ENCODE data around the gene CHMP5. TPM values are rescaled to one million over a fixed set of nuclear protein-coding genes. Genes with fewer than 3 reads are reported as not detected.
A peak's percentile ranks its signal among the peaks of the same experiment; 100 is the strongest.
"Not testable (repeated sequence)": the region's sequence is repeated elsewhere in the genome, so short reads cannot be mapped to it uniquely, and the experiment has no call there.

CHMP5 gene
- total and polyA plus RNA-seq, 5 donors, result 46.7 to 56.7 (median 54.1) TPM

- H3K27ac ChIP-seq (ENCODE audit: low read length), result no peak overlapping the region
- ATAC-seq (no peak), DNase-seq (no peak)
- H3K4me3 ChIP-seq (ENCODE audit: low read length), result no peak overlapping the region
- H3K9me3 ChIP-seq (ENCODE audit: control insufficient read depth, low read length), result no peaks in the 10 kb centered on the region
- intact Hi-C loops (cut with DNase I), result no loop called here
- 84% methylated on average over 12 of the region's 12 CpGs for WGBS
- H3K27me3 ChIP-seq (ENCODE audit: control insufficient read depth, insufficient read depth), result no peaks in the 10 kb centered on the region
- H3K4me1 ChIP-seq (ENCODE audit: control insufficient read depth, insufficient read depth, low read length), result peaks cover 11% of the 10 kb centered on the region
Measured at GRCh38 chr9:33294670-33295432, 30.0 kb downstream of the CHMP5 start.

GRCh38 chr9:33295571-33295970, 30.7 kb downstream of the CHMP5 start:
- DNase-seq (no peak), ATAC-seq (no peak)
- no peaks in the 10 kb centered on the region for H3K27me3 ChIP-seq (ENCODE audit: control insufficient read depth, insufficient read depth)
- H3K4me3 ChIP-seq (ENCODE audit: low read length), result no peak overlapping the region
- no peak overlapping the region for H3K27ac ChIP-seq (ENCODE audit: low read length)
- peaks cover 11% of the 10 kb centered on the region for H3K4me1 ChIP-seq (ENCODE audit: control insufficient read depth, insufficient read depth, low read length)
- 88% methylated on average over 2 of the region's 2 CpGs for WGBS
- no peaks in the 10 kb centered on the region for H3K9me3 ChIP-seq (ENCODE audit: control insufficient read depth, low read length)
- intact Hi-C loops (cut with DNase I), result no loop called here

DNA sequence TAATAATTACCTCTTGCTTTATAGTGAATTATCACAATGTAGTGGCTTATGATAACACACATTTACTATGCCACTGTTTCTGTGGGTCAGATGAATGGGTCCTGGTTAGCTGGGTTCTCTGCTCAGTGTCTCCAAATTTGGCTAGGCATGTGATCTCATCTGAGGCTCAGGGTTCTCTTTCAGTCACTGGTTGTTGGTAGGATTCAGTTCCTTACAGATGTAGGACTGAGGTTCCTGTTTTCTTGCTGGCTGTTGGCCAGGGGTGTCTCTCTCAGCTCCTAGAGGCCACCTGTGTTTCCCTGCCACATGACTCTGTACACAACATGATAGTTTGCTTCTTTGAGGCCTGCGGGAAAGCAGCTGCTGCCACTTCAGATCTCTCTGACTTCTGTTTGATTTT, 32.6 kb downstream of the CHMP5 start:
- 66% methylated on average over 1 of the region's 1 CpG for WGBS
- H3K4me1 ChIP-seq (ENCODE audit: control insufficient read depth, insufficient read depth, low read length), result peaks cover 7% of the 10 kb centered on the region
- intact Hi-C loops (cut with DNase I), result no loop called here
- H3K27me3 ChIP-seq (ENCODE audit: control insufficient read depth, insufficient read depth), result no peaks in the 10 kb centered on the region
- no peak overlapping the region for H3K27ac ChIP-seq (ENCODE audit: low read length)
- H3K9me3 ChIP-seq (ENCODE audit: control insufficient read depth, low read length), result no peaks in the 10 kb centered on the region
- H3K4me3 ChIP-seq (ENCODE audit: low read length), result no peak overlapping the region
- peak in 1 of 3 donors; percentile 51 for DNase-seq
- ATAC-seq, result peak; percentile 17 to 24

- ATAC-seq (no peak), DNase-seq (no peak)
- Histone ChIP-seq H3K27me3 (ENCODE audit: control insufficient read depth, insufficient read depth) (no peaks in the 10 kb centered on the region), H3K4me3 (ENCODE audit: low read length) (no peak overlapping the region), H3K9me3 (ENCODE audit: control insufficient read depth, low read length) (no peaks in the 10 kb centered on the region), H3K27ac (ENCODE audit: low read length) (no peak overlapping the region), H3K4me1 (ENCODE audit: control insufficient read depth, insufficient read depth, low read length) (peaks cover 3% of the 10 kb centered on the region)
- WGBS, result 68% methylated on average over 2 of the region's 2 CpGs
- intact Hi-C loops (cut with DNase I), result no loop called here
Measured at GRCh38 chr9:33300546-33300945, 35.7 kb downstream of the CHMP5 start.

- DNase-seq, result no peak
- Histone ChIP-seq H3K9me3 (ENCODE audit: control insufficient read depth, low read length) (no peaks in the 10 kb centered on the region), H3K27me3 (ENCODE audit: control insufficient read depth, insufficient read depth) (no peaks in the 10 kb centered on the region), H3K27ac (ENCODE audit: low read length) (no peak overlapping the region), H3K4me3 (ENCODE audit: low read length) (no peak overlapping the region), H3K4me1 (ENCODE audit: control insufficient read depth, insufficient read depth, low read length) (peaks cover 2% of the 10 kb centered on the region)
- no peak for ATAC-seq
- WGBS, result 89% methylated on average over 1 of the region's 1 CpG
- intact Hi-C loops (cut with DNase I), result no loop called here
Measured at GRCh38 chr9:33304362-33304761, 39.5 kb downstream of the CHMP5 start.

DNA sequence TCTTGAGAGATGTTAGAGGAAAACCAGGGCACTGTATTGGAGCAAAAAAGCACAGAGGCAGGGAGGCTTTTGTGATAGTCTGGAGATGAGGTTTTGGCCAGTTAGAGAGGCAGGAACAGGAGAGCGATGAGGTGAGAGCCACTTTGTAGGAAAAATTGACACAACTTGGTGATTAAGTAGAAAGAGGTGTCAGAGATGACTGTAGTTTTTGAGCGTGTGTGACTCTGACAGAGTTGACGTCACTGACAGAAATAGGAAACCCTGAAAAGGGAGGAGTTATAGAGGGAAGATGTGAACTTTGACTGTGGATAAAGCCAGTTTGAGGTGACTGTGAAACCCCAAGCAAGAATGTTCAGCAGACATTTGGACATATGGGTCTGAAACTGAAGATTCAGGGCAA, 41.2 kb downstream of the CHMP5 start:
- Histone ChIP-seq H3K27ac (ENCODE audit: low read length) (no peak overlapping the region), H3K4me1 (ENCODE audit: control insufficient read depth, insufficient read depth, low read length) (peaks cover 2% of the 10 kb centered on the region), H3K4me3 (ENCODE audit: low read length) (no peak overlapping the region), H3K27me3 (ENCODE audit: control insufficient read depth, insufficient read depth) (no peaks in the 10 kb centered on the region), H3K9me3 (ENCODE audit: control insufficient read depth, low read length) (no peaks in the 10 kb centered on the region)
- intact Hi-C loops (cut with DNase I), result no loop called here
- ATAC-seq (peak in 1 of 2 donors; percentile 47), DNase-seq (no peak)
- 86% methylated on average over 3 of the region's 3 CpGs for WGBS

GRCh38 chr9:33307067-33307466, 42.2 kb downstream of the CHMP5 start:
- Histone ChIP-seq H3K4me1 (ENCODE audit: control insufficient read depth, insufficient read depth, low read length) (peaks cover 2% of the 10 kb centered on the region), H3K27me3 (ENCODE audit: control insufficient read depth, insufficient read depth) (no peaks in the 10 kb centered on the region), H3K27ac (ENCODE audit: low read length) (no peak overlapping the region), H3K4me3 (ENCODE audit: low read length) (no peak overlapping the region), H3K9me3 (ENCODE audit: control insufficient read depth, low read length) (no peaks in the 10 kb centered on the region)
- DNase-seq (no peak), ATAC-seq (no peak)
- 90% methylated on average over 1 of the region's 1 CpG for WGBS
- intact Hi-C loops (cut with DNase I), result no loop called here

DNA sequence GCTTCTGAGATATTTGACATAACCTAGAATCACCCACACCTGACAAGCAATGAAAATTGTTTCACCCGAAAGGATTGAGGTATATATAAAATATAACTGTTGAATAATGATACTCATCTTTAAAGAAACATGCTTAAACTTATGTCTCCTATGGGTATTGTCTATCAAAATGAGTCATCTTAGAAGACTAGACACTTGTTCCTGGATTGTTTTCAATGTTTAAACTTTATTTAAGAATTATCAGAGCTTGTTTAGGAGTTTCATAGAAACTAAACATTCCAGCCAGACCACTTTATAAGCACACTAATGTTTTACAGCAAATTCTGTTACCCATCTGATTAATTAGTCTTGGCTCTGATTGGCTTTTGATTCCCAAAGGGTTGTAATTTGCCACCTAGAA, 45.1 kb downstream of the CHMP5 start:
- no peak for DNase-seq

DNA sequence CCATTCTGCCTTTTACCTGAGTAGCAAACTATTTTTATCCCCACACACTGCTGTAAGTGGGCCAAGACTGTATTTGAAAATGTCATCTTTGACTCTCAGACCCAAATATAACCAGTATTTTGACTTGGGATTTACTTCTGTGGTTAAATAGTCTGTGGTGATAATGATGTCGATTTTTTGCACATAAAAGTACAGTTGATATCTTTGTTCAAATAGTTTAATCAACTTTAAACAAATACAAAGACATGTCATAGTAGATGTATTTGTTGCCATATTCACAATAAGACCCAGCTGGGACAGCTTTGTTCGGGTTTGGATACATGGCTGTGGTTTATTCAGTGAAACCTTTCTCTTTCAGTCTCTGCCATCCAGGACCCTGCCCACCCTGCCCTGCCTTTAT, 45.9 kb downstream of the CHMP5 start:
- Histone ChIP-seq H3K4me3 (ENCODE audit: low read length) (no peak overlapping the region), H3K9me3 (ENCODE audit: control insufficient read depth, low read length) (no peaks in the 10 kb centered on the region), H3K4me1 (ENCODE audit: control insufficient read depth, insufficient read depth, low read length) (peaks cover 2% of the 10 kb centered on the region), H3K27ac (ENCODE audit: low read length) (no peak overlapping the region), H3K27me3 (ENCODE audit: control insufficient read depth, insufficient read depth) (no peaks in the 10 kb centered on the region)
- no peak for ATAC-seq
- no peak for DNase-seq
- 87% methylated on average over 2 of the region's 2 CpGs for WGBS
- intact Hi-C loops (cut with DNase I), result no loop called here

More for the DNA sequence above, 45.1 kb downstream of the CHMP5 start:
- intact Hi-C loops (cut with DNase I), result no loop called here
- no peak overlapping the region for H3K27ac ChIP-seq (ENCODE audit: low read length)
- WGBS, result 92% methylated on average over 1 of the region's 1 CpG
- no peak for ATAC-seq
- peaks cover 2% of the 10 kb centered on the region for H3K4me1 ChIP-seq (ENCODE audit: control insufficient read depth, insufficient read depth, low read length)
- H3K4me3 ChIP-seq (ENCODE audit: low read length), result no peak overlapping the region
- H3K9me3 ChIP-seq (ENCODE audit: control insufficient read depth, low read length), result no peaks in the 10 kb centered on the region
- no peaks in the 10 kb centered on the region for H3K27me3 ChIP-seq (ENCODE audit: control insufficient read depth, insufficient read depth)

- H3K27me3 ChIP-seq (ENCODE audit: control insufficient read depth, insufficient read depth), result no peaks in the 10 kb centered on the region
- 88% methylated on average over 2 of the region's 2 CpGs for WGBS
- ATAC-seq (no peak), DNase-seq (no peak)
- H3K4me1 ChIP-seq (ENCODE audit: control insufficient read depth, insufficient read depth, low read length), result no peaks in the 10 kb centered on the region
- no peak overlapping the region for H3K27ac ChIP-seq (ENCODE audit: low read length)
- intact Hi-C loops (cut with DNase I), result no loop called here
- no peak overlapping the region for H3K4me3 ChIP-seq (ENCODE audit: low read length)
- H3K9me3 ChIP-seq (ENCODE audit: control insufficient read depth, low read length), result no peaks in the 10 kb centered on the region
Measured at GRCh38 chr9:33311953-33312352, 47.1 kb downstream of the CHMP5 start.

GRCh38 chr9:33315371-33315770, 50.5 kb downstream of the CHMP5 start:
- 83% methylated on average over 5 of the region's 5 CpGs for whole genome bisulfite sequencing
- DNase-seq (no peak), ATAC-seq (no peak)
- Histone ChIP-seq H3K4me1 (ENCODE audit: control insufficient read depth, insufficient read depth, low read length) (no peaks in the 10 kb centered on the region), H3K27me3 (ENCODE audit: control insufficient read depth, insufficient read depth) (no peaks in the 10 kb centered on the region), H3K27ac (ENCODE audit: low read length) (no peak overlapping the region), H3K4me3 (ENCODE audit: low read length) (no peak overlapping the region), H3K9me3 (ENCODE audit: control insufficient read depth, low read length) (no peaks in the 10 kb centered on the region)
- intact Hi-C loops (cut with DNase I), result no loop called here

- ATAC-seq; DNase-seq; H3K9me3 ChIP-seq (ENCODE audit: control insufficient read depth, low read length); H3K4me1 ChIP-seq (ENCODE audit: control insufficient read depth, insufficient read depth, low read length); H3K27me3 ChIP-seq (ENCODE audit: control insufficient read depth, insufficient read depth); intact Hi-C loops (cut with DNase I); H3K27ac ChIP-seq (ENCODE audit: low read length); H3K4me3 ChIP-seq (ENCODE audit: low read length): not testable (repeated sequence)
- WGBS, result 89% methylated on average over 3 of the region's 3 CpGs
Measured at GRCh38 chr9:33317136-33317535, 52.3 kb downstream of the CHMP5 start.

Measured in right cardiac atrium (tissue), 5 donors.